Mesenchymal stem cell (in vitro differentiated cells and primary cell): ENCODE data around the gene CWC15.
A peak's percentile ranks its signal among the peaks of the same experiment; 100 is the strongest.

Experiments
- DNase-seq: peaks from one replicate; pipeline ENCODE4 v3.0.0-alpha.2; 2013
- H2AFZ ChIP-seq: one replicate; pipeline ENCODE4 v1.6.1; 2013; ENCODE audit warnings: low read depth, mild to moderate bottlenecking, control low read depth, inconsistent platforms, low read length, moderate library complexity
- H2AK5ac ChIP-seq: 2 replicates; pipeline ENCODE4 v1.6.1; 2013; ENCODE audit warnings: low read length, moderate library complexity, mild to moderate bottlenecking, inconsistent platforms; ENCODE audit not compliant: severe bottlenecking
- H2BK120ac ChIP-seq: one replicate; pipeline ENCODE4 v1.6.1; 2013; ENCODE audit warnings: low read depth, mild to moderate bottlenecking, inconsistent platforms, low read length, moderate library complexity
- H2BK12ac ChIP-seq, 2 experiments: one replicate each; pipeline ENCODE4 v1.6.1; 2013; ENCODE audit warnings: inconsistent platforms in 2 of 2, low read length in 2 of 2, mild to moderate bottlenecking in 2 of 2, moderate library complexity in 2 of 2, control low read depth in 1 of 2
- H2BK15ac ChIP-seq: one replicate; pipeline ENCODE4 v1.6.1; 2013; ENCODE audit warnings: mild to moderate bottlenecking, low read depth, inconsistent platforms; ENCODE audit not compliant: poor library complexity, severe bottlenecking
- H2BK5ac ChIP-seq: 2 replicates; pipeline ENCODE4 v1.6.1; 2013; ENCODE audit warnings: low read depth, mild to moderate bottlenecking, low read length, control low read depth, inconsistent platforms; ENCODE audit not compliant: poor library complexity, severe bottlenecking
- H3K14ac ChIP-seq, 2 experiments: one replicate each; pipeline ENCODE4 v1.6.1; 2013; ENCODE audit warnings: inconsistent platforms in 2 of 2, low read length in 2 of 2, control low read depth in 1 of 2, mild to moderate bottlenecking in 1 of 2, moderate library complexity in 1 of 2
- H3K18ac ChIP-seq, 2 experiments: one replicate each; pipeline ENCODE4 v1.6.1; 2013; ENCODE audit warnings: inconsistent platforms in 2 of 2, low read length in 2 of 2, control low read depth in 1 of 2, low read depth in 1 of 2, mild to moderate bottlenecking in 1 of 2
- H3K23ac ChIP-seq, 2 experiments: one replicate each; pipeline ENCODE4 v1.6.1; 2013; ENCODE audit warnings: inconsistent platforms in 2 of 2, low read length in 2 of 2, mild to moderate bottlenecking in 2 of 2, moderate library complexity in 2 of 2, control low read depth in 1 of 2
- H3K27ac ChIP-seq: 2 replicates; pipeline ENCODE4 v1.5.1; 2013; ENCODE audit warnings: mild to moderate bottlenecking, moderate library complexity, low read length, control low read depth, inconsistent platforms; ENCODE audit not compliant: poor library complexity, severe bottlenecking
- H3K27me3 ChIP-seq, 2 experiments: 2 replicates each; pipeline versions ENCODE4 v1.6.1 to v1.7.0; 2013; ENCODE audit warnings: low read length in 2 of 2, mild to moderate bottlenecking in 2 of 2, moderate library complexity in 2 of 2, control low read depth in 1 of 2, inconsistent platforms in 1 of 2; ENCODE audit not compliant: control insufficient read depth in 1 of 2, insufficient read depth in 1 of 2
- H3K36me3 ChIP-seq, 2 experiments: 2 replicates each; pipeline versions ENCODE4 v1.6.1 to v1.7.0; 2013; ENCODE audit warnings: low read length in 2 of 2, control low read depth in 1 of 2, inconsistent platforms in 1 of 2, low read depth in 1 of 2, mild to moderate bottlenecking in 1 of 2; ENCODE audit not compliant: insufficient read depth in 2 of 2, control insufficient read depth in 1 of 2
- H3K4ac ChIP-seq, 2 experiments: one replicate each; pipeline ENCODE4 v1.6.1; 2013; ENCODE audit warnings: inconsistent platforms in 2 of 2, low read length in 2 of 2, mild to moderate bottlenecking in 2 of 2, moderate library complexity in 2 of 2, control low read depth in 1 of 2, low read depth in 1 of 2
- H3K4me1 ChIP-seq: 2 replicates; pipeline ENCODE4 v1.6.1; 2013; ENCODE audit warnings: low read depth, low read length, control low read depth; ENCODE audit not compliant: control insufficient read depth, insufficient read depth
- H3K4me2 ChIP-seq: 2 replicates; pipeline ENCODE4 v1.6.1; 2013; ENCODE audit warnings: low read length, mild to moderate bottlenecking, inconsistent platforms; ENCODE audit not compliant: poor library complexity, severe bottlenecking
- H3K4me3 ChIP-seq, 2 experiments: 2 replicates each; pipeline versions ENCODE4 v1.5.1 to v1.7.0; 2013; ENCODE audit warnings: low read length in 2 of 2, mild to moderate bottlenecking in 2 of 2, control low read depth in 1 of 2, low read depth in 1 of 2; ENCODE audit not compliant: insufficient read depth in 1 of 2
- H3K79me1 ChIP-seq: replicated peaks from 2 replicates; pipeline ENCODE4 v1.6.1; 2013; ENCODE audit warnings: mild to moderate bottlenecking, control low read depth, low read length, inconsistent platforms; ENCODE audit not compliant: poor library complexity, severe bottlenecking
- H3K9ac ChIP-seq: 2 replicates; pipeline ENCODE4 v1.7.0; 2013; ENCODE audit warnings: mild to moderate bottlenecking, low read length, moderate library complexity
- H3K9me3 ChIP-seq: 2 replicates; pipeline ENCODE4 v1.7.0; 2013; ENCODE audit warnings: mild to moderate bottlenecking, low read length; ENCODE audit not compliant: control insufficient read depth
- H4K8ac ChIP-seq: one replicate; pipeline ENCODE4 v1.6.1; 2013; ENCODE audit warnings: inconsistent platforms, mild to moderate bottlenecking, low read length, moderate library complexity
- H4K91ac ChIP-seq: one replicate; pipeline ENCODE4 v1.6.1; 2013; ENCODE audit warnings: mild to moderate bottlenecking, low read length, inconsistent platforms
- WGBS: methylation state at CpG from one replicate; pipeline ENCODE4 v1.1.7; 2013; ENCODE audit warnings: mixed read lengths; 5-methylcytosine and 5-hydroxymethylcytosine counted together

CWC15 gene

DNA sequence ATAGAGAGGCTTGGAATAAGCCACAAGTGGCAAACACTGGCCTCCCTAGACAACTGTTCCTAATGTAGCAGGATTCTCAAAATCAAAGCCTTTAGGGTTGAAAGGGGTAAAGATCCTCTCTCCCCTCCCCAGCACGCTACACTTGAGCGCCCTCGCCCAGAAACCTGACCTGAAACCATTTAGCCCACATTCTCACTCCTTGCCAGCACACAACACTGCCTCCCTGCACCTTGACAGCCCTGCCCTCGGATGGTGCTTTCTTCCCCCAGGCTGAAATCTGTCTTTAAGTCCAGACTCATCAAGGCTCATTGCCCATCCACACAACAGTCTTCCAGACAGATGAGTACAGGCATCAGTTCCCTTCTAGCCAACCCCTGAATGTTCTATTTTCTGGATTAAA, 26.5 kb downstream of the CWC15 start:
- Histone ChIP-seq H3K4ac (peak overlapping the region; percentile 2 to 94), H3K4me1 (peaks cover 8% of the 10 kb centered on the region), H3K27me3 (no peaks in the 10 kb centered on the region), H3K18ac (peak overlapping the region; percentile 34 to 88), H3K79me1 (no peaks in the 10 kb centered on the region), H3K9me3 (peaks cover 5% of the 10 kb centered on the region), H4K91ac (peak overlapping the region; percentile 94), H4K8ac (peak overlapping the region; percentile 88), H3K36me3 (no peaks in the 10 kb centered on the region), H3K4me2 (no peak overlapping the region), H2BK120ac (peak overlapping the region; percentile 78), H3K14ac (no peak overlapping the region), H2AK5ac (peak overlapping the region; percentile 16), H2AFZ (no peak overlapping the region), H2BK15ac (peak overlapping the region; percentile 54), H3K27ac (no peak overlapping the region), H3K23ac (no peak overlapping the region), H2BK12ac (peak overlapping the region; percentile 61 to 99), H2BK5ac (no peak overlapping the region), H3K4me3 (no peak overlapping the region), H3K9ac (no peak overlapping the region)
- DNase-seq = no peak
- WGBS = 90% methylated on average over 4 of the region's 4 CpGs

DNA sequence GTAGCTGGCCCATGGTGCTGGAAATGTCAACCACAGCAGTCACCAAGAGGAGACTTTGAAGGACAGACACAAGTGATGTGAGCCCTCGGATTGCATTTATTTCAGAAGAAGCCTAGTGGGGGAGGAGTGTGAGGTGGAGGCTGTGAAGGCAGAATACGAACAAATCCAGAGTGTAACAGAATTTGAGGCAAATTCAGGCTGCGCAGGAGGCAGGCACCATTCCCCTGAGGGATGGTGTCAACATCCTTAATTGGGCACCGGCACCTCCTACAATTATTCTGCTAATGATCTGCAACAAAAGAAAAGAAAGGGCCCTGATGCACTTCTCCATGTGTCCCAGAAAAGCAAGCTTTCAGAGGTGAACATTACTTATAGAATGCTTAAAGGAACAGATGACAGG, 32.2 kb downstream of the CWC15 start:
- Histone ChIP-seq H3K4me3 (no peak overlapping the region), H2AK5ac (peak overlapping the region; percentile 8), H2BK5ac (no peak overlapping the region), H3K14ac (no peak overlapping the region), H2BK12ac (peak overlapping the region; percentile 37 to 60), H3K9me3 (peaks cover 5% of the 10 kb centered on the region), H2BK15ac (no peak overlapping the region), H4K8ac (no peak overlapping the region), H3K36me3 (no peaks in the 10 kb centered on the region), H3K27me3 (no peaks in the 10 kb centered on the region), H3K23ac (peak overlapping the region; percentile 53 to 57), H3K4me1 (peaks cover 4% of the 10 kb centered on the region), H3K4ac (no peak overlapping the region), H3K79me1 (no peaks in the 10 kb centered on the region), H2AFZ (no peak overlapping the region), H3K18ac (peak overlapping the region in 1 of 2 experiments; percentile 48), H3K9ac (no peak overlapping the region), H3K27ac (no peak overlapping the region), H3K4me2 (no peak overlapping the region), H4K91ac (peak overlapping the region; percentile 40), H2BK120ac (peak overlapping the region; percentile 21)
- WGBS = 92% methylated on average over 4 of the region's 4 CpGs
- no peak for DNase-seq

DNA sequence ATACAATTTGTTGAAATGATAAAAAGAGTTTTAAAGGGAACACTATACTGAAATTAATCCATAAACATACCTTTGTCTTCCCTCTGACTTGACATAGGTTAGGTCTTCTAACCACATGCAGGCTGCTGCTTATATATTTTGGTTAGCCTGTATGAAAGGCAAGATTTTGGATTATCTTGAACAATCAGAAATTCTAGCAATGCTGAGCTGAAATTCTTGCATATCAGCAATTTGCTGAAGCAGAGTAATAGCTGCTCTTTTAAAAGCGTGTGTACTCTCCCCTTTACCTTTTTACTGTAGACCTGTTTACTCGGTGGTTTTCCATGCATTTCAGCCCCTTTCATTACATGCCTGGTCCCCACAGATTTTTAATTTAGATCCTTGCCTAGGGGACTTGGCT, 34.0 kb downstream of the CWC15 start:
- Histone ChIP-seq H2BK15ac (no peak overlapping the region), H3K23ac (no peak overlapping the region), H3K36me3 (no peaks in the 10 kb centered on the region), H4K91ac (no peak overlapping the region), H3K4me2 (no peak overlapping the region), H3K27ac (no peak overlapping the region), H3K27me3 (no peaks in the 10 kb centered on the region), H2AFZ (no peak overlapping the region), H2AK5ac (no peak overlapping the region), H3K79me1 (no peaks in the 10 kb centered on the region), H3K4ac (no peak overlapping the region), H3K14ac (no peak overlapping the region), H3K9ac (peak overlapping the region; percentile 46), H4K8ac (no peak overlapping the region), H3K4me3 (no peak overlapping the region), H2BK5ac (no peak overlapping the region), H2BK120ac (no peak overlapping the region), H3K18ac (no peak overlapping the region), H3K4me1 (peaks cover 8% of the 10 kb centered on the region), H3K9me3 (peaks cover 5% of the 10 kb centered on the region), H2BK12ac (no peak overlapping the region)
- DNase-seq = no peak
- WGBS = 100% methylated on average over 2 of the region's 2 CpGs

DNA sequence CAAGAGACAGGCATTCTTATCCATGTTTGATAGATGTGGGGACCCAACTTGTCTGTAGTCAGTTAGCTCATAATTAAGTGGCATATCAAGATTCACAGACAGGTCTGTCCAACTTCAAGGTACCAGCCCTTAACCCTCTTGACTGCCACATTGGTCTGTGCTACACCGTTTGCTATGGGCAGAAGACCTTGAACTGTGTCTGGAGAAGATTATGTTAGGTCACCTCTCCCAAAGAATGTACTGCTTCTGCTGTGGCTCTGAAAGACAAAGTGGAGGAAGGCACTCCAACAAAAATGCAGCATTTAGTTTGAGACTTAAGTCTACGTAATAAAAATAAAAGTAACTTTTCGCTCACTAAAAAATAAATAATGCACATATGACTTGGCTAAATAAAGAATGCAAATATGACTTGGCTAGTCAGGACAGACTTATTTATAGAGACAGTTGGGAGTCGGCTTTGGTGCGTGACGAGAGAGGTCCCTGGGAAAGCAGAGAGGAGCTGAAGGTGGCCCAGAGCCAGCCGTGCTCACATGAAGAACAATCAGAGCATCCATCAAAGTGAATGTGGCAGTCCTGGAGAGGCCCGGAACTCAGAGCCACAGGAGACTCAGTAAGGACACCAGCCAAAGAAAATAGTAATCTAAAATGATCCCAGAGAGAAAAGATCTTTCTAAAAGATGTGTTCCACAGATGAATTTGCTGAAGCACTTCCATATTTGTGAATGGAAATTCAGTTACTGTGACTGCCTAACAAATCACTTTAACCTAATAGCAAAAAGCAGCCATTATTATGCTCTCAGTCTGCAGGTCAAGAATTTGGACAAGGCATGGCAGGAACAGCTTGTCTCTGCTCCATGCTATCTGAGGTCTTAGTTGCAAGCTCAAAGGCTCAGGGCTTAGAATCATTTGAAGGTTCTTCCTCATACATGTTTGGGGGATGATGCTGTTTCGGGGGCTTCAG, 35.0 kb downstream of the CWC15 start:
- no peak overlapping the region for H2BK5ac ChIP-seq
- DNase-seq = peak; percentile 81
- H3K23ac ChIP-seq = peak overlapping the region in 1 of 2 experiments; percentile 27
- peak overlapping the region in 1 of 2 experiments; percentile 91 for H3K4ac ChIP-seq
- peak overlapping the region; percentile 59 to 80 for H3K18ac ChIP-seq
- no peaks in the 10 kb centered on the region for H3K36me3 ChIP-seq
- H3K4me2 ChIP-seq = no peak overlapping the region
- H3K14ac ChIP-seq = peak overlapping the region in 1 of 2 experiments; percentile 84
- H4K8ac ChIP-seq = no peak overlapping the region
- H2AK5ac ChIP-seq = peak overlapping the region; percentile 76
- no peaks in the 10 kb centered on the region for H3K27me3 ChIP-seq
- H2BK15ac ChIP-seq = no peak overlapping the region
- peak overlapping the region; percentile 0 for H2BK120ac ChIP-seq
- 69% methylated on average over 7 of the region's 9 CpGs for WGBS
- H3K9me3 ChIP-seq = peaks cover 4% of the 10 kb centered on the region
- H3K4me3 ChIP-seq = peak overlapping the region in 1 of 2 experiments; percentile 12
- H3K4me1 ChIP-seq = peaks cover 14% of the 10 kb centered on the region
- peak overlapping the region; percentile 64 for H4K91ac ChIP-seq
- H2AFZ ChIP-seq = no peak overlapping the region
- no peaks in the 10 kb centered on the region for H3K79me1 ChIP-seq
- H2BK12ac ChIP-seq = peak overlapping the region; percentile 90 to 96
- peak overlapping the region; percentile 53 for H3K27ac ChIP-seq
- peak overlapping the region; percentile 46 for H3K9ac ChIP-seq
